ENCODE results near the gene MYBPC1. TPM values are rescaled to one million over a fixed set of nuclear protein-coding genes. Genes with fewer than 3 reads are reported as not detected.
"Not testable (repeated sequence)": the region's sequence is repeated elsewhere in the genome, so short reads cannot be mapped to it uniquely, and the experiment has no call there.

MYBPC1 gene
- total and polyA plus RNA-seq, 5 experiments from 2014 or later, result not detected

- H3K27me3 Mint-ChIP-seq, result peaks cover 2 to 12% (median 7%) of the 10 kb centered on the region in 5 donors
- POLR2A ChIA-PET, result interaction anchor here (0.6 kb wide), 1 partner anchor 53 kb away, joined by 3 read pairs; no protein-coding TSS in a partner anchor
- peak overlapping the region in 3 of 10 donors; percentile 48 to 53 (median 52) for H3K4me3 Mint-ChIP-seq
- peak in 8 of 10 donors; percentile 9 to 64 (median 44) for DNase-seq
- peaks cover 14 to 26% (median 25%) of the 10 kb centered on the region in 4 donors for H3K4me1 Mint-ChIP-seq
- peak overlapping the region in 6 of 10 donors; percentile 4 to 66 (median 34) for H3K27ac Mint-ChIP-seq
- peak; percentile 63 to 65 for ATAC-seq
- H3K36me3 Mint-ChIP-seq, result no peaks in the 10 kb centered on the region
- H3K9me3 Mint-ChIP-seq, result no peaks in the 10 kb centered on the region
Observed at GRCh38 chr12:101670007-101670671, 75.4 kb downstream of the MYBPC1 start.

- H3K4me3 Mint-ChIP-seq, result peak overlapping the region; percentile 60 to 84 (median 78)
- H3K27me3 Mint-ChIP-seq, result peaks cover 2 to 6% (median 3%) of the 10 kb centered on the region in 5 donors
- ATAC-seq (peak; percentile 85 to 90), DNase-seq (peak in 8 of 10 donors; percentile 9 to 70 (median 44))
- H3K36me3 Mint-ChIP-seq, result no peaks in the 10 kb centered on the region
- peaks cover 14 to 26% (median 25%) of the 10 kb centered on the region in 4 donors for H3K4me1 Mint-ChIP-seq
- H3K9me3 Mint-ChIP-seq, result no peaks in the 10 kb centered on the region
- peak overlapping the region; percentile 33 to 94 (median 88) for H3K27ac Mint-ChIP-seq
- POLR2A ChIA-PET, result interaction anchor here (0.6 kb wide), 1 partner anchor 52 kb away, joined by 3 read pairs; no protein-coding TSS in a partner anchor
Observed at GRCh38 chr12:101671157-101671791, 76.5 kb downstream of the MYBPC1 start.

- H3K27me3 Mint-ChIP-seq, result peaks cover 0 to 2% (median 0%) of the 10 kb centered on the region in 5 donors
- no peaks in the 10 kb centered on the region for H3K9me3 Mint-ChIP-seq
- peaks cover 12 to 26% (median 25%) of the 10 kb centered on the region in 4 donors for H3K4me1 Mint-ChIP-seq
- DNase-seq (no peak), ATAC-seq (no peak)
- peak overlapping the region; percentile 60 to 84 (median 78) for H3K4me3 Mint-ChIP-seq
- POLR2A ChIA-PET, result interaction anchor here (1.1 kb wide), 1 partner anchor 27 kb away, joined by 3 read pairs; no protein-coding TSS in a partner anchor
- H3K27ac Mint-ChIP-seq, result peak overlapping the region in 7 of 10 donors; percentile 33 to 92 (median 82)
- no peaks in the 10 kb centered on the region for H3K36me3 Mint-ChIP-seq
Observed at GRCh38 chr12:101671833-101672232, 77.1 kb downstream of the MYBPC1 start.

- Mint-ChIP-seq H3K4me3 (no peak overlapping the region), H3K9me3 (no peaks in the 10 kb centered on the region), H3K27me3 (peaks cover 0 to 6% (median 0%) of the 10 kb centered on the region in 5 donors), H3K36me3 (no peaks in the 10 kb centered on the region), H3K4me1 (peaks cover 8 to 18% (median 17%) of the 10 kb centered on the region in 4 donors), H3K27ac (no peak overlapping the region)
- DNase-seq (no peak), ATAC-seq (no peak)
- POLR2A ChIA-PET, result no interaction called here
Observed at GRCh38 chr12:101675555-101675954, 80.8 kb downstream of the MYBPC1 start.

GRCh38 chr12:101676497-101676896 lies 81.7 kb downstream of the MYBPC1 start:
- DNase-seq, H3K27ac Mint-ChIP-seq, POLR2A ChIA-PET, H3K36me3 Mint-ChIP-seq, H3K4me3 Mint-ChIP-seq, ATAC-seq, H3K9me3 Mint-ChIP-seq, H3K4me1 Mint-ChIP-seq, H3K27me3 Mint-ChIP-seq: not testable (repeated sequence)

GRCh38 chr12:101678081-101678480 lies 83.3 kb downstream of the MYBPC1 start:
- Mint-ChIP-seq H3K27me3 (peaks cover 0 to 6% (median 0%) of the 10 kb centered on the region in 5 donors), H3K4me1 (no peaks in the 10 kb centered on the region), H3K9me3 (no peaks in the 10 kb centered on the region), H3K36me3 (no peaks in the 10 kb centered on the region), H3K27ac (no peak overlapping the region), H3K4me3 (no peak overlapping the region)
- no peak for ATAC-seq
- POLR2A ChIA-PET, result no interaction called here
- no peak for DNase-seq

GRCh38 chr12:101680240-101680639 lies 85.5 kb downstream of the MYBPC1 start:
- no peaks in the 10 kb centered on the region for H3K36me3 Mint-ChIP-seq
- peak overlapping the region in 1 of 10 donors; percentile 8 for H3K27ac Mint-ChIP-seq
- DNase-seq (no peak), ATAC-seq (no peak)
- peaks cover 0 to 9% (median 9%) of the 10 kb centered on the region in 5 donors for H3K27me3 Mint-ChIP-seq
- no peaks in the 10 kb centered on the region for H3K4me1 Mint-ChIP-seq
- H3K4me3 Mint-ChIP-seq, result no peak overlapping the region
- POLR2A ChIA-PET, result no interaction called here
- H3K9me3 Mint-ChIP-seq, result no peaks in the 10 kb centered on the region

- no peak for ATAC-seq
- no peaks in the 10 kb centered on the region for H3K4me1 Mint-ChIP-seq
- no peak overlapping the region for H3K4me3 Mint-ChIP-seq
- DNase-seq, result no peak
- peak overlapping the region in 1 of 10 donors; percentile 8 for H3K27ac Mint-ChIP-seq
- H3K9me3 Mint-ChIP-seq, result no peaks in the 10 kb centered on the region
- H3K36me3 Mint-ChIP-seq, result no peaks in the 10 kb centered on the region
- POLR2A ChIA-PET, result no interaction called here
- peaks cover 0 to 9% (median 9%) of the 10 kb centered on the region in 5 donors for H3K27me3 Mint-ChIP-seq
Observed at GRCh38 chr12:101680647-101681046, 85.9 kb downstream of the MYBPC1 start.

- H3K4me3 Mint-ChIP-seq, H3K27ac Mint-ChIP-seq, H3K9me3 Mint-ChIP-seq, POLR2A ChIA-PET, H3K4me1 Mint-ChIP-seq, DNase-seq, ATAC-seq, H3K36me3 Mint-ChIP-seq: not testable (repeated sequence)
- H3K27me3 Mint-ChIP-seq, result peaks cover 0 to 12% (median 9%) of the 10 kb centered on the region in 5 donors
Observed at GRCh38 chr12:101681627-101682026, 86.9 kb downstream of the MYBPC1 start.

GRCh38 chr12:101685092-101685491 lies 90.3 kb downstream of the MYBPC1 start:
- Mint-ChIP-seq H3K4me1 (no peaks in the 10 kb centered on the region), H3K36me3 (no peaks in the 10 kb centered on the region), H3K4me3 (no peak overlapping the region), H3K9me3 (no peaks in the 10 kb centered on the region), H3K27ac (no peak overlapping the region), H3K27me3 (peaks cover 0 to 10% (median 8%) of the 10 kb centered on the region in 5 donors)
- POLR2A ChIA-PET, result no interaction called here
- DNase-seq (no peak), ATAC-seq (no peak)

- DNase-seq (no peak), ATAC-seq (no peak)
- H3K36me3 Mint-ChIP-seq, result no peaks in the 10 kb centered on the region
- no peak overlapping the region for H3K27ac Mint-ChIP-seq
- no peaks in the 10 kb centered on the region for H3K4me1 Mint-ChIP-seq
- H3K27me3 Mint-ChIP-seq, result peaks cover 0 to 11% (median 8%) of the 10 kb centered on the region in 5 donors
- H3K9me3 Mint-ChIP-seq, result no peaks in the 10 kb centered on the region
- POLR2A ChIA-PET, result no interaction called here
- no peak overlapping the region for H3K4me3 Mint-ChIP-seq
Observed at GRCh38 chr12:101686176-101686575, 91.4 kb downstream of the MYBPC1 start.

GRCh38 chr12:101690544-101691098 lies 95.8 kb downstream of the MYBPC1 start:
- POLR2A ChIA-PET, result no interaction called here
- H3K4me1 Mint-ChIP-seq, result peaks cover 0 to 4% (median 1%) of the 10 kb centered on the region in 4 donors
- no peaks in the 10 kb centered on the region for H3K9me3 Mint-ChIP-seq
- ATAC-seq, result no peak
- H3K36me3 Mint-ChIP-seq, result peaks cover 0 to 2% (median 0%) of the 10 kb centered on the region in 3 donors
- no peak overlapping the region for H3K4me3 Mint-ChIP-seq
- H3K27me3 Mint-ChIP-seq, result peaks cover 0 to 4% (median 1%) of the 10 kb centered on the region in 5 donors
- DNase-seq, result no peak
- no peak overlapping the region for H3K27ac Mint-ChIP-seq
